GM10266 (cell line): ENCODE data around the gene EVC2.

Experiments used
- DNase-seq: peaks from one replicate; pipeline ENCODE4 v3.0.0; 2012; ENCODE audit errors: extremely low spot score
- CTCF ChIP-seq: IDR thresholded peaks from 2 replicates; pipeline ENCODE4 v1.5.1; 2012; ENCODE audit warnings: mild to moderate bottlenecking, low read depth; ENCODE audit not compliant: control insufficient read depth, insufficient read depth; ENCODE audit errors: missing control alignments

The EVC2 gene

GRCh38 chr4:5630762-5631161 is 77.6 kb downstream of the EVC2 start:
- no peak for DNase-seq
- TF ChIP-seq CTCF: no peak

GRCh38 chr4:5629542-5629941 is 78.8 kb downstream of the EVC2 start:
- DNase-seq: no peak
- no peak for TF ChIP-seq CTCF

- DNase-seq: no peak
- no peak for TF ChIP-seq CTCF
Observed at GRCh38 chr4:5626913-5627312, 81.4 kb downstream of the EVC2 start.

- no peak for TF ChIP-seq CTCF
- no peak for DNase-seq
Observed at GRCh38 chr4:5622596-5622995, 85.8 kb downstream of the EVC2 start.

- TF ChIP-seq CTCF: no peak
- no peak for DNase-seq
Observed at GRCh38 chr4:5619913-5620625, 88.3 kb downstream of the EVC2 start.

- no peak for TF ChIP-seq CTCF
- no peak for DNase-seq
Observed at GRCh38 chr4:5618051-5618960, 90.1 kb downstream of the EVC2 start.

GRCh38 chr4:5616331-5616950 is 91.9 kb downstream of the EVC2 start:
- DNase-seq: no peak
- TF ChIP-seq CTCF: no peak
